Renal cortex interstitium (tissue), 15 donors: ENCODE results near the gene F8A2. TPM values are rescaled to one million over a fixed set of nuclear protein-coding genes. Genes with fewer than 3 reads are reported as not detected.
A peak's percentile ranks its signal among the peaks of the same experiment; 100 is the strongest.
"Not testable (repeated sequence)": the region's sequence is repeated elsewhere in the genome, so short reads cannot be mapped to it uniquely, and the experiment has no call there.

Source experiments
- DNase-seq, 11 donors: peaks; one replicate each; pipeline ENCODE4 v3.0.0-alpha.2; 2013; ENCODE audit warnings: low read depth in 9 of 11, low spot score in 4 of 11; ENCODE audit errors: extremely low read depth in 1 of 11
- long read RNA-seq, 16 experiments: transcript quantifications; one replicate each; lab custom pipeline, GENCODE V29; 2026
- polyA plus RNA-seq, 3 donors: library from polyadenylated mRNA; unstranded; fragments of 120-200 nt; gene quantifications; one replicate each; pipeline ENCODE4 v1.2.1, GENCODE V29; 2013; ENCODE audit not compliant: insufficient read length in 3 of 3

Gene F8A2
- not detected for polyA plus RNA-seq
- long read RNA-seq, donor 1, partial matches to known transcripts = 0 of 2 reads
- long read RNA-seq, donor 1, other reads (novel, unspliced or antisense) = 0 of 2 reads
- long read RNA-seq, donor 2, partial matches to known transcripts = 0 of 2 reads
- long read RNA-seq, donor 2, other reads (novel, unspliced or antisense) = 0 of 2 reads
- long read RNA-seq, donor 3, transcript F8A2-201 (1 exons, 1,116 nt) = major isoform, 7 of 7 reads
- long read RNA-seq, donor 3, partial matches to known transcripts = 0 of 7 reads
- long read RNA-seq, donor 3, other reads (novel, unspliced or antisense) = 0 of 7 reads
- long read RNA-seq, donor 4, partial matches to known transcripts = 0 of 1 reads
- long read RNA-seq, donor 4, other reads (novel, unspliced or antisense) = 0 of 1 reads
- long read RNA-seq, donor 5, transcript F8A2-201 (1 exons, 1,116 nt) = major isoform, 7 of 7 reads
- long read RNA-seq, donor 5, partial matches to known transcripts = 0 of 7 reads
- long read RNA-seq, donor 5, other reads (novel, unspliced or antisense) = 0 of 7 reads
- long read RNA-seq, donor 6, partial matches to known transcripts = 0 of 1 reads
- long read RNA-seq, donor 6, other reads (novel, unspliced or antisense) = 0 of 1 reads
- long read RNA-seq, donor 7, partial matches to known transcripts = 0 of 3 reads
- long read RNA-seq, donor 7, other reads (novel, unspliced or antisense) = 0 of 3 reads
- long read RNA-seq, donor 8, transcript F8A2-201 (1 exons, 1,116 nt) = major isoform, 10 of 10 reads
- long read RNA-seq, donor 8, partial matches to known transcripts = 0 of 10 reads
- long read RNA-seq, donor 8, other reads (novel, unspliced or antisense) = 0 of 10 reads
- long read RNA-seq, donor 9, partial matches to known transcripts = 0 of 3 reads
- long read RNA-seq, donor 9, other reads (novel, unspliced or antisense) = 0 of 3 reads
- long read RNA-seq, donor 10, transcript F8A2-201 (1 exons, 1,116 nt) = major isoform, 9 of 9 reads
- long read RNA-seq, donor 10, partial matches to known transcripts = 0 of 9 reads
- long read RNA-seq, donor 10, other reads (novel, unspliced or antisense) = 0 of 9 reads
- long read RNA-seq, donor 11, partial matches to known transcripts = 0 of 3 reads
- long read RNA-seq, donor 11, other reads (novel, unspliced or antisense) = 0 of 3 reads
- long read RNA-seq, donor 12 = 0 reads
- long read RNA-seq, donor 13, transcript F8A2-201 (1 exons, 1,116 nt) = major isoform, 11 of 11 reads
- long read RNA-seq, donor 13, partial matches to known transcripts = 0 of 11 reads
- long read RNA-seq, donor 13, other reads (novel, unspliced or antisense) = 0 of 11 reads
- long read RNA-seq, donor 14, partial matches to known transcripts = 0 of 3 reads
- long read RNA-seq, donor 14, other reads (novel, unspliced or antisense) = 0 of 3 reads
- long read RNA-seq, donor 15, partial matches to known transcripts = 0 of 2 reads
- long read RNA-seq, donor 15, other reads (novel, unspliced or antisense) = 0 of 2 reads
- long read RNA-seq, donor 16, transcript F8A2-201 (1 exons, 1,116 nt) = major isoform, 17 of 17 reads
- long read RNA-seq, donor 16, partial matches to known transcripts = 0 of 17 reads
- long read RNA-seq, donor 16, other reads (novel, unspliced or antisense) = 0 of 17 reads

- DNase-seq = not testable (repeated sequence)
Measured at GRCh38 chrX:155381843-155382528, at the start of gene F8A2. TSS of gene F8A2 (plus strand) at chrX:155382095. CDS start at chrX:155382115, 20 bp downstream.

DNA sequence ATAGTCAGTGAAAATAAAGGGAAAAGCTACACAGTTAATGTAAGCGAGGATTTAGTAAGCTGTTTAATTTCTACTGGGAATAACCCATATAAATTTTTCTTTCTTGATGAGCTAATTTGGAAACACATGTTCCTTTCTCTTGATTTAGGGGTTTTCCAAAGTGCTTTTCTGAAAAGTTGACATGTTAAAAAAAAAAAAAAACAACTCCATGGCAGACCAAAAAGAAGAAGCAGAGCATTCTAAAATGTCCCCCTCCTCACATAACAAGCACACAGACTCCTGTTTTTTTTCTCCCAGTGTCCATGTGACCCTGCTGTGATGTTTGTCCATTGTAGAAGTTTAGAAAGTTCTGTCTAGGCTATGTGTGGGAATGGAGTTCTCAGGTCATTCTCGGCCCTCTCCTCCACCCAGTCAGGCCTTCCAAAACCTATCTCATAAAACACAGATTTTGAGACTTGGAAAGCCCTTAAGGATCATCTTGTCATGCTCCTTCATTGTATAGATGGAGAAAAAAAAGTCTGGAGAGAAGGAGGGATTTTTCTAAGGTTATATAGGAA is 48.3 kb upstream of the F8A2 start:
- DNase-seq = no peak

- DNase-seq = peak; percentile 4 to 36 (median 14)
Measured at GRCh38 chrX:155334486-155335336, 47.2 kb upstream of the F8A2 start, which contains the start of gene CLIC2. TSS of gene CLIC2 (minus strand) at chrX:155334614. CDS start at chrX:155334427, 187 bp downstream.

DNA sequence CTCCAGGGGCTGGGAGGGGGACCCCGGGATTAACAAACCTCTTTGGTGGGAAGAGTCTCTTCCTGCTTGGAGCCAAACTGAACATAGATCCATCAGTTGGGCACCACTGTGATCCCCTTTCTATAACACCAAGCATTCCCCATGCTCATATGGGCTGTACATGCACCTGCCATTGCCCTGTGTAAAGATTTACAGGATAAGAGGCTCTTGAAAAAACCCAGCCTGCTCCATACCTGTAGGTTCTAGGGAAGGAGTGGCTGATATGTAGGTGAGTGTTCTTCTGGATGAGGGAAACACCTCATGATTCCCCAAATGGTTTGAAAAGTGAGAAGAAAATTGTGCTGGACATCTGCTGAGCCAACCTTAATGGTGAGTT is 46.6 kb upstream of the F8A2 start:
- DNase-seq = not testable (repeated sequence)

GRCh38 chrX:155345689-155346088 is 36.2 kb upstream of the F8A2 start:
- DNase-seq = not testable (repeated sequence)

DNA sequence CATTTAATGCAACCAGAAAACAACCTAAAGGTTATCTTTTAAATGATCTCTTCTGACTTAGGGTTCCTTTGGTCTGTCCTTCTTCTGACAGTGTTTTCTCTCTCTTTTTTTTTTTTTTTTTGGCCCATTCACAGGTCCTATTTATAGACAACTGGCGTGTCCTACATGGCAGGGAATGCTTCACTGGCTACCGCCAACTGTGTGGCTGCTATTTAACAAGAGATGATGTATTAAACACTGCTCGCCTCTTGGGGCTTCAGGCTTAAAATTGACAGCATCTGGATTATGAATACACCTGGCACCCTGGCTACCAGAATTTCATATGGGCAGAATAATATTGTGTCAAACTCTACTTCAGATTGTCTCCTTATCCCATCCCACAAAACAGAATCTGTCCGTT is 32.4 kb upstream of the F8A2 start:
- DNase-seq = not testable (repeated sequence)

- DNase-seq = not testable (repeated sequence)
Measured at GRCh38 chrX:155363712-155364111, 18.2 kb upstream of the F8A2 start.

- DNase-seq = not testable (repeated sequence)
Measured at GRCh38 chrX:155373777-155374458, 8.0 kb upstream of the F8A2 start.

DNA sequence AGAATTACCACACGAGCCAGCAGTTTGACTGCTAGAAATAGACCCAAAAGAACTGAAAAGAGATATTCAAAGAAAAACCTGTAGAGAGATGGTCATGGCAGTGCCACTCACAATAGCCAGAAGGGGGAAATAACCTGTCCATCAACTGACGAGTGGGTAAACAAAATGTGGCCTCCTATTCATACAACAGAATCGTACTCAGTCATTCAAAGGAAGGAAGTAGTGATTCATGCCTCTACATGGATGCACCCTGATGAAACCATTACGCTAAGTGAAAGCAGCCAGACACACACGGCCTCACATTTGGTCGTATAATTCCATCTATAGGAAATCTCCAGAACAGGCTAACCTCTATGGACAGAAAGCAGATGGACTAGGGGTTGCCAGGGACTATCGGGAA is 2.1 kb upstream of the F8A2 start:
- DNase-seq = not testable (repeated sequence)

DNA sequence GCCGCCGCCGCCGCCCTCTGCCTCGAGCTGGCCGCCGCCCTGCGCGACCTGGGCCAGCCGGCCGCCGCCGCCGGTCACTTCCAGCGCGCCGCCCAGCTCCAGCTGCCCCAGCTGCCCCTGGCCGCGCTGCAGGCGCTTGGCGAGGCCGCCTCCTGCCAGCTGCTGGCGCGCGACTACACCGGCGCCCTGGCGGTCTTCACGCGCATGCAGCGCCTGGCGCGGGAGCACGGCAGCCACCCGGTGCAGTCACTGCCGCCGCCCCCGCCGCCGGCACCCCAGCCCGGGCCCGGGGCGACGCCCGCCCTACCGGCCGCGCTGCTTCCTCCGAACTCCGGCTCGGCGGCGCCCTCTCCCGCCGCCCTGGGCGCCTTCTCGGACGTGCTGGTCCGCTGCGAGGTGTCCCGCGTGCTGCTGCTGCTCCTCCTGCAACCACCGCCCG is 653 bp downstream of the F8A2 start:
- not testable (repeated sequence) for DNase-seq

GRCh38 chrX:155389634-155390033 is 7.7 kb downstream of the F8A2 start:
- DNase-seq = no peak

- not testable (repeated sequence) for DNase-seq
Measured at GRCh38 chrX:155394747-155395276, 12.9 kb downstream of the F8A2 start.

DNA sequence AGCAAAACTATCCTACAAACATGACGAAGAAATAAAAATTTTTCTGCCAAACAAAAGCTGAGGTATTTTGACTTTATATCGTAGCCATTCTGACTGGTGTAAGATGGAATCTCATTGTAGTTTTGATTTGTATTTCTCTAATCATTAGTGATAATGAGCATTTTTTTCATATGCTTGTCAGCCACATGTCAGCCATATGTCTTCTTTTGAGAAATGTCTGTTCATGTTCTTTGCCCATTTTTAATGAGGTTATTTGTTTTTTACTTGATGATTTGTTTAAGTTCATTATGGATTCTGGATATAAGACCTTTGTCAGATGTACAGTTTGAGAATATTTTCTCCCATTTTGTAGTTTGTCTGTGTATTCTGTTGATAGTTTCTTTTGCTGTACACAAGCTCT is 24.5 kb downstream of the F8A2 start:
- no peak for DNase-seq

DNA sequence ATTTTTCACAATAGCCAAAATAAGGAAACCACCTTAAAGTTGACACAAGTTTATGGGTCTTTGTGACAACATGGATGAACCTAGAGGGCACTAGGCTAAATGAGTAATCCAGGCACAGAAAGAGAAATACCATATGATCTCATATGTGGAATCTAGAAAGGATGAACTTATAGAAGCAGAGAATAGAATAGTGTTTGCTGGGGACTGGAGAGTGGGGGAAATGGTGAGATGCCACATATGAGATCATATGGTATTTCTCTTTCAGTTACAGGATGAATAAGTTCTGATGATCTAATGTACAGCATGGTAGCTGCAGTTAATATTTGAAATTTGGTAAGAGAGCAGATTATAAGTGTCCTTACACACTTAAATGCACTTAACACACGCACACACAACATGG is 35.9 kb downstream of the F8A2 start:
- DNase-seq = no peak
